Tibial artery (tissue), 4 donors: ENCODE results near the gene NFATC3.
A peak's percentile ranks its signal among the peaks of the same experiment; 100 is the strongest.

ENCODE experiments used
- DNase-seq, 2 donors: peaks; one replicate each; pipeline ENCODE4 v3.0.0-alpha.2; 2019
- H3K27ac ChIP-seq, 2 donors: fragments of 200-600 bp; sonication (generic) in 1 of 2; 1 replicate in 1 of 2; 2 replicates in 1 of 2; pipeline ENCODE4 v1.5.1; 2018 to 2019; ENCODE audit warnings: mild to moderate bottlenecking in 1 of 2
- H3K27me3 ChIP-seq, 2 donors: fragments of 200-600 bp; sonication (generic) in 1 of 2; one replicate each; pipeline versions ENCODE4 v1.5.1 to v1.6.0; 2016 to 2019
- H3K36me3 ChIP-seq, 3 donors: fragments of 200-600 bp; sonication (generic) in 2 of 3; one replicate each; pipeline ENCODE4 v1.5.1; 2016 to 2019; ENCODE audit warnings: mild to moderate bottlenecking in 2 of 3
- H3K4me1 ChIP-seq, 4 donors: fragments of 200-600 bp; sonication (generic) in 2 of 4; 1 replicate in 3 of 4; 2 replicates in 1 of 4; pipeline ENCODE4 v1.5.1; 2016 to 2019
- H3K4me3 ChIP-seq, 2 donors: fragments of 200-600 bp; sonication (generic) in 1 of 2; 1 replicate in 1 of 2; 2 replicates in 1 of 2; pipeline ENCODE4 v1.5.1; 2018 to 2019; ENCODE audit warnings: mild to moderate bottlenecking in 2 of 2
- H3K9me3 ChIP-seq, 3 donors: fragments of 200-600 bp; sonication (generic) in 1 of 3; one replicate each; pipeline ENCODE4 v1.5.1; 2016 to 2019
- intact Hi-C: fragments of 100-400 bp; cut with DNase I; formaldehyde crosslinking; loops from one replicate; pipeline ENCODE4 v1.15.0; 2023; ENCODE audit warnings: low total_unique reads
- TF ChIP-seq, protein P1 (sequence below), 2 experiments: fragments of 200-600 bp in 1 of 2; fragments of 450-650 bp in 1 of 2; IDR thresholded peaks; one replicate each; pipeline ENCODE4 v1.5.1; 2017 to 2019; ENCODE audit warnings: antibody characterized with exemption in 2 of 2, mild to moderate bottlenecking in 1 of 2, moderate library complexity in 1 of 2

NFATC3 gene

DNA sequence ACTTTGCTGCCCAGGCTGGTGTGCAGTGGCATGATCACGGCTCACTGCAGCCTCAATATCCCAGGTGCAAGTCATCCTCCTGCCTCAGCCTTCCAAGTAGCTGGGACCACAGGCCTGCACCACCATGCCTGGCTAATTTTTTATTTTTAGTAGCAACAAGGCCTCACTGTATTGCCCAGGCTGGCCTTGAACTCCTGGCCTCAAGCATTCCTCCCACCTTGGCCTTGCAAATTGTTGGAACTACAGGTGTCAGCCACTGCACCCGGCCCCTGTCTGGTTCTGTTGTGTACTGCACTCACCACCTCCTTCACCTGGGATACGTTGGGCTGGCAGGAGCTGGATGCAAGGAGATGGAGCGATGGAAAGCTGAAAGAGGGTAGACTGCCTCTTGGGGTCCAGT, 168.6 kb downstream of the NFATC3 start:
- no peak for DNase-seq
- Histone ChIP-seq H3K27me3 (no peaks in the 10 kb centered on the region), H3K4me1 (peaks cover 0 to 18% (median 12%) of the 10 kb centered on the region in 4 donors), H3K4me3 (no peak overlapping the region), H3K36me3 (peaks cover 23 to 98% (median 48%) of the 10 kb centered on the region in 3 donors), H3K27ac (no peak overlapping the region), H3K9me3 (no peaks in the 10 kb centered on the region)
- intact Hi-C loops: no loop called here
- TF ChIP-seq, protein P1, sequence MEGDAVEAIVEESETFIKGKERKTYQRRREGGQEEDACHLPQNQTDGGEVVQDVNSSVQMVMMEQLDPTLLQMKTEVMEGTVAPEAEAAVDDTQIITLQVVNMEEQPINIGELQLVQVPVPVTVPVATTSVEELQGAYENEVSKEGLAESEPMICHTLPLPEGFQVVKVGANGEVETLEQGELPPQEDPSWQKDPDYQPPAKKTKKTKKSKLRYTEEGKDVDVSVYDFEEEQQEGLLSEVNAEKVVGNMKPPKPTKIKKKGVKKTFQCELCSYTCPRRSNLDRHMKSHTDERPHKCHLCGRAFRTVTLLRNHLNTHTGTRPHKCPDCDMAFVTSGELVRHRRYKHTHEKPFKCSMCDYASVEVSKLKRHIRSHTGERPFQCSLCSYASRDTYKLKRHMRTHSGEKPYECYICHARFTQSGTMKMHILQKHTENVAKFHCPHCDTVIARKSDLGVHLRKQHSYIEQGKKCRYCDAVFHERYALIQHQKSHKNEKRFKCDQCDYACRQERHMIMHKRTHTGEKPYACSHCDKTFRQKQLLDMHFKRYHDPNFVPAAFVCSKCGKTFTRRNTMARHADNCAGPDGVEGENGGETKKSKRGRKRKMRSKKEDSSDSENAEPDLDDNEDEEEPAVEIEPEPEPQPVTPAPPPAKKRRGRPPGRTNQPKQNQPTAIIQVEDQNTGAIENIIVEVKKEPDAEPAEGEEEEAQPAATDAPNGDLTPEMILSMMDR (IDR thresholded peaks at IDR 0.05): no peak

DNA sequence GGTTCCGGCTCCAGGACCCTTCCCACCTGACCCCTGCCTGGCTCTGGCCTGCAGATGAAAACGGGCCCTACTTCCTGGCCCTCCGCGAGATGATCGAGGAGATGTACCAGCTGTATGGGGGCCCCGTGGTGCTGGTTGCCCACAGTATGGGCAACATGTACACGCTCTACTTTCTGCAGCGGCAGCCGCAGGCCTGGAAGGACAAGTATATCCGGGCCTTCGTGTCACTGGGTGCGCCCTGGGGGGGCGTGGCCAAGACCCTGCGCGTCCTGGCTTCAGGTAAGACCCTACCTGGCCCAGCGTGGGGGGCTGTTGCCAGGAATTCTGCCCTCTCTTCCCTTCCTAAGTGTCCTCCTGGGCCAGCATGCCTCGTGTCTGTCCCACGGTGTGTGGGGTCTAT, 170.5 kb downstream of the NFATC3 start:
- TF ChIP-seq, protein P1 (IDR thresholded peaks at IDR 0.05): no peak
- H3K9me3 ChIP-seq: no peaks in the 10 kb centered on the region
- no peak overlapping the region for H3K4me3 ChIP-seq
- H3K4me1 ChIP-seq: peaks cover 0 to 20% (median 12%) of the 10 kb centered on the region in 4 donors
- intact Hi-C loops: no loop called here
- no peak for DNase-seq
- H3K36me3 ChIP-seq: peaks cover 27 to 98% (median 50%) of the 10 kb centered on the region in 3 donors
- no peaks in the 10 kb centered on the region for H3K27me3 ChIP-seq
- no peak overlapping the region for H3K27ac ChIP-seq

DNA sequence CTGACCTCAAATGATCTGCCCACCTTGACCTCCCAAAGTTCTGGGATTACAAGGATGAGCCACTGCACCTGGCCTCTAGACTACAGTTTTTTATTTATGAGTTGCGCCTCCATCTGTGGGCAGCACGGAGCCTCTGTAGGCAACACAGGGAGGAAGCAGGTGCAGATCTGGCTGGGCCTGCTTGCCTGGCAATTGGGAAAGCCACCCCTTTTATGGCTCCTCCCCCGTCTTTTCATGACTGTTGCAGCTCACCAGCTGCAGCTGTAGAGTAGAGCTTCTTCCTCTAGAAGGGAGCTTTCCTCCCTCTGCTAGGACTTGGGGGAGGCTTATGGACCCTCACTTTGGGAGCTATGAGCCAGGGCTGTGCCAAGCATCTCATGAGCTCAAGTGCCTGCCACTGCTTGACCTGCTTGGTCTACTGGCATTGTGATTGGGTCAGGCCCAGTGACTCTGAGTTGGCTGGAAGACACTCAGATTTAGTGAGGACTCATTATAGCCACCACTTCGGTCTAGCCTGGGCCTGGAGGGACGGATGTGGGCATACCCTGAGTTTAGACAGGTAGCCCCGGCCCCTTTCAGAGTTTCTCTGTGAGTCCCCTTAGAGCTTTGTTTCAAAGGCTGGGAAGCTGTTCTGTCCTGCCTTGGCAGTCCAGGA, 172.2 kb downstream of the NFATC3 start:
- Histone ChIP-seq H3K4me3 (no peak overlapping the region), H3K36me3 (peaks cover 27 to 82% (median 45%) of the 10 kb centered on the region in 3 donors), H3K4me1 (peaks cover 0 to 20% (median 16%) of the 10 kb centered on the region in 4 donors), H3K27me3 (no peaks in the 10 kb centered on the region), H3K9me3 (no peaks in the 10 kb centered on the region), H3K27ac (peak overlapping the region; percentile 77 to 79)
- DNase-seq: no peak
- TF ChIP-seq, protein P1 (IDR thresholded peaks at IDR 0.05): no peak
- intact Hi-C loops: no loop called here

- Histone ChIP-seq H3K36me3 (peaks cover 27 to 75% (median 40%) of the 10 kb centered on the region in 3 donors), H3K27ac (peak overlapping the region; percentile 77 to 79)
- intact Hi-C loops: no loop called here
These were observed 173.0 kb downstream of the NFATC3 start for GRCh38 chr16:68257906-68258800.

DNA sequence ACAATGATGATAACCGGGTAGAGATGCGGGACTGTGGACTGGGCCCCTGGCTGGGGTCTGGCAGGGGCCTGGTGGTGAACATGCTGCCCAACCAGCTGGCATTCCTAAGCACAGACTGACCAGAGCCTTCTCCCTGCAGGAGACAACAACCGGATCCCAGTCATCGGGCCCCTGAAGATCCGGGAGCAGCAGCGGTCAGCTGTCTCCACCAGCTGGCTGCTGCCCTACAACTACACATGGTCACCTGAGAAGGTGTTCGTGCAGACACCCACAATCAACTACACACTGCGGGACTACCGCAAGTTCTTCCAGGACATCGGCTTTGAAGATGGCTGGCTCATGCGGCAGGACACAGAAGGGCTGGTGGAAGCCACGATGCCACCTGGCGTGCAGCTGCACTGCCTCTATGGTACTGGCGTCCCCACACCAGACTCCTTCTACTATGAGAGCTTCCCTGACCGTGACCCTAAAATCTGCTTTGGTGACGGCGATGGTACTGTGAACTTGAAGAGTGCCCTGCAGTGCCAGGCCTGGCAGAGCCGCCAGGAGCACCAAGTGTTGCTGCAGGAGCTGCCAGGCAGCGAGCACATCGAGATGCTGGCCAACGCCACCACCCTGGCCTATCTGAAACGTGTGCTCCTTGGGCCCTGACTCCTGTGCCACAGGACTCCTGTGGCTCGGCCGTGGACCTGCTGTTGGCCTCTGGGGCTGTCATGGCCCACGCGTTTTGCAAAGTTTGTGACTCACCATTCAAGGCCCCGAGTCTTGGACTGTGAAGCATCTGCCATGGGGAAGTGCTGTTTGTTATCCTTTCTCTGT, 174.0 kb downstream of the NFATC3 start:
- H3K36me3 ChIP-seq: peaks cover 27 to 64% (median 37%) of the 10 kb centered on the region in 3 donors
- intact Hi-C loops: no loop called here
- DNase-seq: no peak

More at GRCh38 chr16:68257906-68258800, 173.0 kb downstream of the NFATC3 start:
- H3K27me3 ChIP-seq: no peaks in the 10 kb centered on the region
- H3K4me1 ChIP-seq: peaks cover 0 to 20% (median 16%) of the 10 kb centered on the region in 4 donors
- DNase-seq: peak in 1 of 2 donors; percentile 89
- no peak overlapping the region for H3K4me3 ChIP-seq
- TF ChIP-seq, protein P1 (IDR thresholded peaks at IDR 0.05): no peak
- no peaks in the 10 kb centered on the region for H3K9me3 ChIP-seq

More for the DNA sequence above, 174.0 kb downstream of the NFATC3 start:
- Histone ChIP-seq H3K4me3 (no peak overlapping the region), H3K27ac (peak overlapping the region; percentile 77 to 79), H3K4me1 (peaks cover 0 to 26% (median 22%) of the 10 kb centered on the region in 4 donors), H3K27me3 (no peaks in the 10 kb centered on the region), H3K9me3 (no peaks in the 10 kb centered on the region)
- TF ChIP-seq, protein P1 (IDR thresholded peaks at IDR 0.05): no peak
